HL-60 (cell line): ENCODE measurements around the gene CRB1.

Experiments
- DNase-seq, 2 experiments: peaks; one replicate each; pipeline ENCODE4 v3.0.0-alpha.2; 2010 to 2020; ENCODE audit warnings: low read depth in 1 of 2, low spot score in 1 of 2
- H3K27ac ChIP-seq: fragments of 250-450 bp; sonication (Bioruptor Pico); replicated peaks from 2 replicates; pipeline ENCODE4 v1.5.1; 2020; ENCODE audit warnings: mild to moderate bottlenecking, moderate library complexity
- H3K27me3 ChIP-seq: fragments of 250-450 bp; sonication (Bioruptor Pico); 2 replicates; pipeline ENCODE4 v1.5.1; 2021; ENCODE audit warnings: mild to moderate bottlenecking, moderate library complexity; ENCODE audit not compliant: insufficient read depth, poor library complexity, severe bottlenecking
- H3K4me3 ChIP-seq: replicated peaks from 2 replicates; pipeline ENCODE4 v1.5.1; 2011; ENCODE audit warnings: mild to moderate bottlenecking, control low read depth, low read length; ENCODE audit not compliant: insufficient read depth
- GABPA ChIP-seq: IDR thresholded peaks from 2 replicates; pipeline ENCODE4 v1.6.1; 2012; ENCODE audit warnings: low read depth
- POLR2AphosphoS5 ChIP-seq: IDR thresholded peaks from 2 replicates; pipeline ENCODE4 v1.6.1; 2012; ENCODE audit warnings: low read depth
- SPI1 ChIP-seq: IDR thresholded peaks from 2 replicates; pipeline ENCODE4 v1.6.1; 2012; ENCODE audit warnings: low read depth, mild to moderate bottlenecking, borderline replicate concordance
- TF ChIP-seq, protein P1 (sequence below): IDR thresholded peaks from 2 replicates; pipeline ENCODE4 v1.6.1; 2012; ENCODE audit warnings: low read depth; ENCODE audit not compliant: insufficient replicate concordance
- TF ChIP-seq, protein P2 (sequence below): IDR thresholded peaks from one replicate; pipeline ENCODE4 v1.5.1; 2011; ENCODE audit warnings: low read length, control low read depth, inconsistent platforms; ENCODE audit not compliant: insufficient read depth

The CRB1 gene

GRCh38 chr1:197277166-197277565 lies 9.1 kb downstream of the CRB1 start:
- Histone ChIP-seq H3K27ac (no peak overlapping the region), H3K4me3 (no peak overlapping the region), H3K27me3 (no peaks in the 10 kb centered on the region)
- no peak for DNase-seq
- TF ChIP-seq GABPA (no peak), POLR2AphosphoS5 (no peak), SPI1 (no peak)
- TF ChIP-seq, protein P1, sequence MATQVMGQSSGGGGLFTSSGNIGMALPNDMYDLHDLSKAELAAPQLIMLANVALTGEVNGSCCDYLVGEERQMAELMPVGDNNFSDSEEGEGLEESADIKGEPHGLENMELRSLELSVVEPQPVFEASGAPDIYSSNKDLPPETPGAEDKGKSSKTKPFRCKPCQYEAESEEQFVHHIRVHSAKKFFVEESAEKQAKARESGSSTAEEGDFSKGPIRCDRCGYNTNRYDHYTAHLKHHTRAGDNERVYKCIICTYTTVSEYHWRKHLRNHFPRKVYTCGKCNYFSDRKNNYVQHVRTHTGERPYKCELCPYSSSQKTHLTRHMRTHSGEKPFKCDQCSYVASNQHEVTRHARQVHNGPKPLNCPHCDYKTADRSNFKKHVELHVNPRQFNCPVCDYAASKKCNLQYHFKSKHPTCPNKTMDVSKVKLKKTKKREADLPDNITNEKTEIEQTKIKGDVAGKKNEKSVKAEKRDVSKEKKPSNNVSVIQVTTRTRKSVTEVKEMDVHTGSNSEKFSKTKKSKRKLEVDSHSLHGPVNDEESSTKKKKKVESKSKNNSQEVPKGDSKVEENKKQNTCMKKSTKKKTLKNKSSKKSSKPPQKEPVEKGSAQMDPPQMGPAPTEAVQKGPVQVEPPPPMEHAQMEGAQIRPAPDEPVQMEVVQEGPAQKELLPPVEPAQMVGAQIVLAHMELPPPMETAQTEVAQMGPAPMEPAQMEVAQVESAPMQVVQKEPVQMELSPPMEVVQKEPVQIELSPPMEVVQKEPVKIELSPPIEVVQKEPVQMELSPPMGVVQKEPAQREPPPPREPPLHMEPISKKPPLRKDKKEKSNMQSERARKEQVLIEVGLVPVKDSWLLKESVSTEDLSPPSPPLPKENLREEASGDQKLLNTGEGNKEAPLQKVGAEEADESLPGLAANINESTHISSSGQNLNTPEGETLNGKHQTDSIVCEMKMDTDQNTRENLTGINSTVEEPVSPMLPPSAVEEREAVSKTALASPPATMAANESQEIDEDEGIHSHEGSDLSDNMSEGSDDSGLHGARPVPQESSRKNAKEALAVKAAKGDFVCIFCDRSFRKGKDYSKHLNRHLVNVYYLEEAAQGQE, result no peak
- TF ChIP-seq, protein P2, sequence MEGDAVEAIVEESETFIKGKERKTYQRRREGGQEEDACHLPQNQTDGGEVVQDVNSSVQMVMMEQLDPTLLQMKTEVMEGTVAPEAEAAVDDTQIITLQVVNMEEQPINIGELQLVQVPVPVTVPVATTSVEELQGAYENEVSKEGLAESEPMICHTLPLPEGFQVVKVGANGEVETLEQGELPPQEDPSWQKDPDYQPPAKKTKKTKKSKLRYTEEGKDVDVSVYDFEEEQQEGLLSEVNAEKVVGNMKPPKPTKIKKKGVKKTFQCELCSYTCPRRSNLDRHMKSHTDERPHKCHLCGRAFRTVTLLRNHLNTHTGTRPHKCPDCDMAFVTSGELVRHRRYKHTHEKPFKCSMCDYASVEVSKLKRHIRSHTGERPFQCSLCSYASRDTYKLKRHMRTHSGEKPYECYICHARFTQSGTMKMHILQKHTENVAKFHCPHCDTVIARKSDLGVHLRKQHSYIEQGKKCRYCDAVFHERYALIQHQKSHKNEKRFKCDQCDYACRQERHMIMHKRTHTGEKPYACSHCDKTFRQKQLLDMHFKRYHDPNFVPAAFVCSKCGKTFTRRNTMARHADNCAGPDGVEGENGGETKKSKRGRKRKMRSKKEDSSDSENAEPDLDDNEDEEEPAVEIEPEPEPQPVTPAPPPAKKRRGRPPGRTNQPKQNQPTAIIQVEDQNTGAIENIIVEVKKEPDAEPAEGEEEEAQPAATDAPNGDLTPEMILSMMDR, result no peak

GRCh38 chr1:197284325-197284724 lies 16.3 kb downstream of the CRB1 start:
- TF ChIP-seq, protein P2, result no peak
- Histone ChIP-seq H3K4me3 (no peak overlapping the region), H3K27ac (no peak overlapping the region), H3K27me3 (no peaks in the 10 kb centered on the region)
- DNase-seq, result no peak

DNA sequence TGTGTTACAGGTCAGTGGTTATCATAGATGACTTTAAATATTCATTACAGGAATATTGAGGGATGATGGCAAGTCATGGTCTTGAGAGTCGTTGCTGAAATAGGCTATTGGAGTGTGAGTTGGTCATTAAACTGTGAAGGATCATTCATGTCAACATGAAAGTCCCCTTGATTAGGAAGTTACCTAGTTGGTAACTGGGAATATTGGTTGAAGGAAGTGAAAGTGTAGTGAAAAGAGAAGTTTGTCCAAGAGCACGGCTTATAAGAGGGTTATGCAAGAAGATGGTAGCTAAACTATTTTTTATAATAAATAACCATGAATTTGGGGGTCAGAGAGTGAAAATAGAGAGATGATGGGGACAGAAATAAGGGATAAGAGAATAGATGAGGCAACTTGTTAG lies 16.9 kb downstream of the CRB1 start:
- TF ChIP-seq GABPA (no peak), SPI1 (no peak), POLR2AphosphoS5 (no peak)
- TF ChIP-seq, protein P1, result no peak
- TF ChIP-seq, protein P2, result no peak
- Histone ChIP-seq H3K27ac (no peak overlapping the region), H3K4me3 (no peak overlapping the region), H3K27me3 (no peaks in the 10 kb centered on the region)
- no peak for DNase-seq

- H3K27me3 ChIP-seq, result no peaks in the 10 kb centered on the region
- TF ChIP-seq, protein P1, result no peak
- no peak overlapping the region for H3K27ac ChIP-seq
- no peak for DNase-seq
- H3K4me3 ChIP-seq, result no peak overlapping the region
Measured at GRCh38 chr1:197285526-197286205, 17.6 kb downstream of the CRB1 start.
